GM21737 (cell line): ENCODE results near the gene PAX6.

ENCODE experiments used
- ATAC-seq: cut with Tn5 transposase; IDR thresholded peaks from one replicate; pipeline ENCODE4 v1.9.1; 2021; ENCODE audit warnings: mild to moderate bottlenecking, moderate library complexity; ENCODE audit not compliant: unreplicated experiment

PAX6 gene

DNA sequence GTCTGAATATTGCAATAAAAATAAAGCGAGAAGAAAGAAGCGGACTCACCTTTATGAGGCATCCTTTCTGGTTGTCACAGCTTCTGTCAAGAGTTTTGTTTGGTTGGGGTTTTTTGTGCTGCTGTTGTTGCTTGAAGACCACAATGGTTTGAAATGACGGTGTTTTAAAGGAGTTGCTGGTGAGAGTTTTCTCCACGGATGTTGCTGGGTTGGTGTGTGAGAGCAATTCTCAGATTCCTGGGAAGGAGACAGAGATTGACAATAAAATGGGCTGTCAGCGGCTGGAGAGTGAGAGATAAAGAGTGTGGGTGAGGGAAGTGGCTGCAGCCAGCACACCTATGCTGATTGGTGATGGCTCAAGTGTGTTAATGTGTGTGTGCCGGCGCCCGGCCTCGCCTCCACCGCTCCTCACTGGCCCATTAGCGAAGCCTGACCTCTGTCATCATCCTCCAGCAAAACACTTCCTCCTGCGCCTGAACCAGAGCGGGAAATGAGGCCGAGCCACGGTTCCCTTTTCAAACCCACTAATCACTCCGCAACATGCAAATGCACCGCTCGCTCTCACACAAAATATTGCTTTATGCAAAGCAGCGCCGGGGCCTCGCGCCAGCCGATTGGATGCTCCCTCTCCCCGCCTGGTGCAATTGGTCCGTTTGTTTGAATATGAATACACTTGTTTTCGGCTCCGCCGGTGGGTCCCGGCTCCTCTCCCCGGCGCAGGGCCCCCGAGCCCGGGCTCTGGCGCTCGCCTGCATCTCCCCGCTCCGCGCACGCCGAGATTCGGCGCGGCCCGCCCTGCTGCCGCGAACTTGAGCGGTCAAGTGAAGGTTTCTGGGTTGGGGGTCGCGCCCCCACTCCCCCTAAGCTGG lies at the start of gene PAX6:
TSS of gene PAX6 (minus strand) at position 544 of the 869 bp plus-strand sequence. CDS start 4,911 bp downstream, outside the sequence.
- peak; percentile 62 for ATAC-seq

DNA sequence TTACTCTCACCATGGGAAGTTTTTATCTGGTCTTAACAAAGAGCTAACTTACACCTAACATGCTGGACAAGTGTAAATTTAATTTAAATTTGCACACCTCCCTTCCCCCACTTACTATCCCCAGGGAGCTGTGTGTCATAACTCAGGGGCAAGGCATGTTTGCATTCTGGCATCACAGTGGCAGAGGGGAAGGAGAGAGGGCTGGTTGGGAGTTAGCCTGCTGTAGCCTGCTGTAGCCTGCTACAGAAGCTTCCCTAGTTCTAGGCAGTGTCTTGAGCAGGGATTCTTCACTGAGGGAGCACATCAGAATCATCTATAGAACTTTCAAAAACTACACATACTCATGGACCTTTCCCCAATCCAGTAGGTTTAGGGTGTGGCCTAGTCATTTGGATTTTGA lies 49.3 kb upstream of the PAX6 start:
- no peak for ATAC-seq

DNA sequence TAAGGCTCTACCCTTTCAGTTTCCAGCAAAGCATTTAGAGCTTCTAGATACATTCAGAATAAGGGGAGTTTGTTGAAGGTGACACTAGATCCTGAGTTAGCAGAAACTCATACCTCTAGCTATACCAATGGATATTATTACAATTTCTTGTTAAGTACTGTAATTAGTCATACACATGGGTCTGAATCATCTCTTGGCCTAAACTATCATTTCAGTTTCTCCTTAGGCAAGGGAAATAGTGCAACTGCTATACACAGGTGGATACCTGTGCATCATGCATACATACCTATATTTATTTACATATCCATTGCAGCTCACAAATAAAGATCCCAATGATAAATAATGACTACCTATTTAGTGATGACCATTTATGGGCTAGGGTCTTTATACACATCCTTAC lies 45.1 kb upstream of the PAX6 start:
- ATAC-seq = no peak

DNA sequence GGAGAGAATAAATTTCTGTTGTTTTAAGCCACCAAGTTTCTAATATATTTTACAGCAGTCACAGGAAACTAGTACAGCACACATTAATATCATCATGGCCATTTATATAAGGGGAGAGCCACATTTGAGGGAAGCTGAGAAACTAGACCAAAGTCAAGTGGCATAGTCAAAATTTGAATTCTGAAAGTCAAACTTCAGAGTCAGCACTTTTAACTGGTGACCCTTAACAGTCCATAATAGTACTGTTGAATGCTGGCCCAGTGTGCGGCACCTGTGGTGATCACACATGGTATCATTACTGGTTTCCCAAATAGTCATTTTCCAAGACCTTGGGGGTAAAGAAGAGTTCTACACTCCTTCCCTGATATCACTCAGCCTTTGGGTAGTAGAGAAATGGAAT lies 44.3 kb upstream of the PAX6 start:
- no peak for ATAC-seq

DNA sequence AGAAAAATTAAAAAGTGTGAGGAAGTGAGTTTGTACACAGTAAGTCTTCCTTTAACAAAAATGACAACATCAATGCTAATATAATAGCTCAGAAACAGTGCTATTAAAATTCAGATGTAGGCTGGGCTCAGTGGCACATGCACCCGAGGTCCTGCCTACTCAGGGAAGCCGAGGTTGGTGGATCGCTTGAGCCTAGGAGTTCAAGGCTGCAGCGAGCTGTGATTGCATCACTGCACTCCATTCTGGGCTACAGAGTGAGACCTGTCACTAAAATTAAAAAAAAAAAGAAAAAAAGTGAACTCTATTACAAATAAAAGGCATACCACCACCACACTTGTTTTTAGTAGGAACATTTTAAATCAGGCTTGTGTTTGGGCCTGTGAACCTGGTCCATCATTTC lies 39.2 kb upstream of the PAX6 start:
- ATAC-seq = no peak

DNA sequence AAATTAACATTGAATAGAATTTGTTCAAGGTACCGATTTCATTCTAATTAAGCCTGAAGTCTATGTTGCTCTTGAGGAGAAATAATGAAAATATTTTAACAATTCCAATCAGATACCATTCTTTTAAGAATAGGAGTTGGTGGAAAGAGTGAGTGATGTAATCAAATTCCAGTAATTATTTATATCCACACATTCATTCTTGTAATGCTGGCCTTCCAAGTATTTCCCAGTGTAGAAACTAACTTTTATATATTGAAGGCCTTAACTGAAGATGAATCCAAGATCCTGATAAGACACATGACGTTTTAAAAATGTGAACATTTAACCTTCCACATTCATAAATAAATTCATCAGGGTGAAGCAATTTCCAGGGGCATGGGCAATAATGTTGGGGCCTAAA lies 36.6 kb upstream of the PAX6 start:
- ATAC-seq = no peak

DNA sequence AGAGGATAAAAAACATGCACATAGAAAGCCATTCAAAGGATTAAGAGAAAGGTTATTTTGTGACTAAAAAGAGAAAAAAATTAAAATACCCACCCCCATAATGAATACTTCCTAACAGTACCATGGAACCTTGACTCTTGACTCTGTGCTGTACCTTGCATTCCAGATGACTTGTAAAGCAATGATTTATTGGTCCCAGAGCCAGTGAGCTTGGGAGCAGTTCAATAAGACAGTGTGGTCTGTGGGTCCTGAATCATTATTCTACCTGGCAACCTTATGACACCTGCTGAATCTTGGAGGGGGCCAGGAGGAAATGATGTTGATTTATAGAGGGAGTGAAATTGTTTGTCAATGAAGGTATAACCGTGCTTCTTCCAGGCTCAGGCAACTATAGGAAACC lies 34.2 kb upstream of the PAX6 start:
- ATAC-seq = no peak

DNA sequence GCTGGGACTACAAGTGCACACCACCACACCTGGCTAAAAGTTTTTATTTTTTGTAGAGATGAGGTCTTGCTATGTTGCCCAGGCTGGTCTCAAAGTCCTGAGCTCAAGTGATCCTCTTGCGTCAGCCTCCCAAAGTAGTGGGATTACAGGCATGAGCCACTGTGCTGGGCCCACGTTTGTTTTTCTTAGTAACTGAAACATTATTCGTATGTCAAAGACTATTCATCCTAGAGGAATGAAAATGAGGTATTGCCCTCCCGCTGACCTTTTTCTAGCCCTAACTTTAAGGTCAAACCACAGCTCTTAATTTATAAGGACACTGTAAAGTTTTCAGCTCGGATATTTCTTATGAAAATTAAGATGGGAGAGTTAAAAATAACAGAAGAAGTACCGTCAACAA lies 33.2 kb upstream of the PAX6 start:
- no peak for ATAC-seq

DNA sequence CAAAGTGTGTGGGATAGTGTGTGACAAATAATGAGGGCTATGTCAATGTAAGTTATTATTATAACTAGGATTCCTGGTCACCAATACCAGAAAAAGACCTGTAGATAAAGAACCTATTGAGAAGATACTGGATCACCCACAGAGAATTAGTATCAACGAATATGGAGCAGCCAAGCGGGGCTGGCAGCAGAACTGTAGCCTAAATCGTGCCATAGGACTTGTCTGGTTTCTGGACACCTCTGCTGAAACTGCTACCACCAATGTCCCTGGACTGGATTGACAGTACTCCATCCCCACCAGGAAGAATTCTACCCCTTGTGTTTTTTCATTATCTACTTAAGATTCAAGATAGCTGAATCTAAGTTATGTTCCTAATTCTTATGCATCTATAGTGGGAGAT lies 30.3 kb upstream of the PAX6 start:
- ATAC-seq = no peak

DNA sequence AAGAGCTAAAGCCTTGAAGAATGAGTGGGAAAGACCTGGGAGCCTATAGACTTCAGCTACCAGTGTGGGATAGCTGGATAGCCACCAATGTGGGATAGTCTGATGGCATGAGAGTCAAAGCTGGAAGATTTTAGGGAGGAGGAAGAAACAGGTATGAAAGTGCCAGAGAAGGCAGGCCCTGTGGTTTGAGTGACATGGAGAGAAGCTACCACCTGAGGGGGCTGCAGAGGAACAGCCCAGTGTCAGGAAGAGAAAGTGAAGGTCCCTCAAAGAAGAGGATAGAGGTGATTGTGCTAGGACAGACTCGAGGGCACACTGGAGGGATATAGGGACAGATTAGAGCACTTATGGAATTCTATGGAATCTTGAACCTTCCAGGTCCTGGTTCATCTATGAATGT lies 23.1 kb upstream of the PAX6 start:
- no peak for ATAC-seq

DNA sequence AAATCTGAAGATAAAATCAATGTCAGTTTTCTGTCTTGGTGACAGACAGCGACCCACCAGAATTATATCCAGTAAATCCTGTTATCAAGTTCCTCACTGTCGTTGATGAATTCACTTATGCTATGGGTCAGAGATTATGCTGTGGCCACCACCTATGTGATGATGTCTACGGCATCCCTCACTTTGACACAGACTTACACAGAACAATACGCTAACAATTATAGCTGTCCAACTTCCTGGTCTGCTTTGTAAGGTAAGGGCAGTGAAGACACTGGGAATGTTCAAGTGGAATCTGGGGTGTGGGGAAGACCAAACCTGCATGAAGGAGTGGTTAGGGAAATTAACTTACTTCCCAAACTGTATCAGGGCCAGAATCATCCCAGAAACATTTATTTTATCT lies 19.3 kb upstream of the PAX6 start:
- no peak for ATAC-seq

DNA sequence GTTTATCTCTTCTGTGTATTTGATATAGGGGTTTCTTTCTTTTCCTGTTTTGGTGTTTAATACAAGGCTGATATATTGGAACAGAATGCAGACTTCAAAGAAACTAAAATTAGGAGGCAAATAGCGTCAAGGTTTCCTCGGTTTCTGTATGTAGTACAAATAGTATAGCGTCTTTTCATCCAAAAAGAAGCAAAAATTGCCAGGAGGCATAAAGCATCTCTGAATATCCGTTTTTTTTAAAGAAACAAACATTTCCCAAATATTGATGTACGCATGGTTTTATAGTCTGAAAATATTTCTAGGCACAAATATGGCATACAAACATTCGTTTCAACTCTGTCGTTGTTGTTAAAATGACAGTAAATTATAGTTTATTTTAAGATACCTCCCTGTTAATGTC lies 17.1 kb upstream of the PAX6 start:
- no peak for ATAC-seq

DNA sequence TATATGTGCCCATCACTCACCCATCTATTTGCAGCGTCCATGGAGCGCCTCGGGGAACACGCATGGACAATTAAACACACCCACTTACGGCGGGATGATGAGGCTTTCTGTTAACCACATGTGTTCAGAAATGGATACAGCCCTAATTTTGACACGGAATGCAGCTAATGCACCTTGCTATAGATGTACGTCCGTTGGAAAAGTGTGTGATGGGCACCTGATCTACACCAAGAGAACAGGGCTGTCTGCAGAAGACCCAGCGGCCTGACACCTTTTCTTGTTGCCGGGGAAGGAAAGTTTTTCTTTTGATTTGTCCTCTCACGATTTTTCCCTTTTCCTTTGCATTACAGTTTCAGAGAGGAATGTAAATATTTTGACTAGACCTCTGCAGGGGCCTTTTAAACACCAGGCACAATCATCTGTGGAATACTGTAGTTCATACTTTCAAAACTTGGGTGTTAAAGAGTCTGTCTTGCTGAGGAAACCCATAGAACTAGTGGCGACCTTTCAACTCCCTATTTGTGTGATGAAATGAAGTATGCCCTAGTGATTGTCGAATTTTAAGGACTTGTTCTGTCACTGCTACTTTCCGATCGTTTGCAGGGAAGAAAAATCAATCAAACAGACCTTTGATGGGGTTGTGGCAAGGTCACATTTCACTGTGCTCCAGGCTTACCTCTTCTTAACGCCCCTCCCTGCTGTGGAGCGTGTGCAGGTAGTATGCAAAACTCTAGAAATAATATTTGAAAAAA lies 16.5 kb upstream of the PAX6 start:
- ATAC-seq = no peak

DNA sequence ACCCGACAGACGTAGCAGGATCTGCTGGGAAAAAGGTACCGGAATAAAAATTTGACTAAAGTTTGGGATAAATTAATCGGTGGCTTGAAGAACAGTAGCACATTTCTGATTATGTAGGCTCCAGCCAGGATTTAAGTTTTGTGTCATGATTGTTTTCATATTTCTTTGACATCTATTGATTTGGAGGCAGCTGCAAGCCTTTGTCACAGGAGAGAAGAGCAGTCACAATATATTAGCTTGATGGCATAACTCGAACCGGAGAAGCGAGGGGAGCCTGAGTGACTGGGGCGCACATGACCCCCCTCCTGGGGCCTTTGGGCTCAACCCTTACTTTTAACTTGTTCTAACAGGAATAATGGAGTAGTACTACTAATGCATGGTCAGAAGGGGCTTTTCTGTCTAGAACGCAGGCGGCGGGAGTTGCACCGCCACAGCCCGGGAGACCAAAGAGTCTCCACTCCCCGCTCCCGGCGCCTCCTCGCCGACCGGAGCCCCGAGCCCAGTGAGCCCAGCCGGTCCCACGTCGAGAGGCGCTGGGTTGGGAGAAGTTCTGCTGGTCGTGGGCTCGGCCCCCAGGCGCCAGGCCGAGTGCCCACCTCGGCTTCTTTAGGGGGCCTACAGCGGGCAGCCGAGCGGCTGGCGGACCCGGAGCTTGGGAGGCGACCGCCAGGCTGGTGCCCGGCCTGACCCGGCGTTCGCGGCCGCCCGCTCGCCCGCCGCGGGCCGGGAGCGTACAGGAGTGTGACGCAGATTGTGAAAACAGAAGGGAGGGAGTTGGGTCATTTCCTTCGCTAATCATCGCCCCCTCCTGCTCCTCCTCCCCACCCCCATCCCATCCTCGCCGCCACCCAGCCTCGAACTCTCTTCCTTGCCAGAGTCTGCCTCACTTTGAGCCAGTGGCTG lies 15.7 kb upstream of the PAX6 start:
- no peak for ATAC-seq

DNA sequence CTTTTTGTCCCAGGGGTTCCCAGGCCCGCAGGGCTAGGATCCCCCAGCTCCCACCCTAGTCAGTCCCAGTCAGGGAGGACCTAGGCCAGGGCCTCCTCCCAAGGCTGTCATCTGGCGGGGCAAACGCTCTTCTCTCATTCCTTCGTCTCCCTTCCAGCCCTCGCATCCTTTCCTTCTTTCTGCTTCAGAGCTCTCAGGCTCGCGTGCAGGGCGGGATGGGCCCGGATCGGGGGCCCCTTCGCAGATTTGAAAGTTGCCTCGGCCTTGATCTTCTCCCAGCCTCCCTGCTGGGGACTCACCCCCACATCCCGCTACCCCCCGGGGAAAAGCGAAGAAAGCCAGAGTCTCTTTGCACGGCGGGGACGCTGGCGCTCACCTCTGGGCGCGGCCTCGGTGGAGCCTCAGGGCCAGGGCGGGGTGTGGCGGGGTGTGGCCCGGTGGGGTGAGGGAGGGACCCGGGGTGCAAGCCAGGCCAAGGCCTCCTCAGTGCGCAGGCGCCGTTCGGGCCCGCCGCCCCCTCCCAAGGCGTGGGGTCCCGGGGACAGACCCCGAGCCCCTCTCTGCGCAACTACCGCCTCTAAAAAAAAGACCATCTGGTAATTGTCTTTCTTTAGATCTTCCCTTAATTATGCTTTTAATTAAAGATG lies 14.8 kb upstream of the PAX6 start:
- no peak for ATAC-seq

DNA sequence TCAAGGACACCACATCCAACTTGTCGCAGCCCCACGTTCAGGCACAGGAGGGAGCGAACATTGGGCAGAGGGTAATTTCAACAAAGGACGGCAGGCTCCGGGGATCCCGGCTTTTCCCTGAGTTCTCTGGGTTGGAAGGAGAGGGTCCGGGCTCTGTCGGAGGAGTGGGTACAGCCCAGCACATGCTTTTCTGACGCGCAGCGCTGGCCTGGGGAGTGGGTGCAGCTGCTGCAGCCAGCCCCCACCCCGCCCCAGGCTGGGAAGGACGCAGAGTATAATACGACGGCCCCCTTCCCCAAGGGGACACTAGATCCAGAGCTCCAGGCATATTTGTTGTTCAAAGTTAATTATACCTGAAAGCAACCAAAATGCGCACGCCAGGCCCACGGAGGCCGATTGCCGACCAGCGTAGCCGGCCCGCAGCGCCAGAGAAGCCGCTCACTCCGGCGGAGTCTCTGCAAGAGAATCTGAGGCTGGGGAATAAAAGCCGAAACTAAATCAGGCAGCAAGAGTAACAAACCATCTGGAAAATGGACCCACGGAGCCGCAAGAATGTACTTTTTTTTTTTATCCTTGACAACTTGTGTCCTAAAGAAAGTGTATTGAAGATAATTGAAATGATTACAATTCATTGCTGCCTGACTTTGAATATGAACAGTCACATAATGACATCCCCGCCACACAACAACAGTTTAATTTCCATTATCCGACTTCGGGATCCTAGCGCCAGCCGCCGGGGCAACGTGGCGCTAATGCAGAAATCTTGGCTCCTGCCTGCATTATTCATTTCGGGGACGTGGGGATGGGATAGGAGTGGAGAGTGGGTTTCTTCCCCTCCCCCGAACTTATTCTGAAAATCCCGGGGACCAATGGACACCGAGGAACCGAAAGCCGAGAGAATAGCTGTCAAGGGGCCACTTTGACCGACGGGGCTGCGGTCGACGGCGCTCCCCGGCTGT lies 14.0 kb upstream of the PAX6 start:
- no peak for ATAC-seq

DNA sequence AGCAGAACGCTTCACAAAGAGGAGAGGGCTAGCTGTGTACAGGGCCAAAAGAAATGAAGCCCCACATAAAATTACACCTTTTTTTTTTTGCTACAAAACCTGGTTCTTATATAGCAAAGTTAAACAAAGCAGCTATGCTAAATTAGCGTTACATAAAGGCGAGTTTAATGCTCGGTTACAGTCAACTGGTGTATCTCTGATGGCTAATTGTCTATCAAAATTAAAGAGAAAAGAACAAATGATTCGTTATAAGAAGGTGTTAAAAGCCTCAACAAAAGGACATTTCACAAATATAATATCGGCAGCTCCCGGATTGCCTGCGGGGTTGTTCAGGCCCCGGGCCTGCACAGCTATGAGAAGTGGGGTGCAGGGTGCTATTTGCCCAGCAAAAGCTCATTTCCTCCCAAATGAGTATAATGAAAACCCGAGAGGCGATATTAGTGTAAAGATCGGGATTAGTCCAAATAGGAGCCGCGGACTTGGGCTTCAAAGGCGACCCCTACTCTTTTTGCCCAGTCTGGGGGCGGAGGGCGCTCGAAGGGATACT lies 13.3 kb upstream of the PAX6 start:
- no peak for ATAC-seq

DNA sequence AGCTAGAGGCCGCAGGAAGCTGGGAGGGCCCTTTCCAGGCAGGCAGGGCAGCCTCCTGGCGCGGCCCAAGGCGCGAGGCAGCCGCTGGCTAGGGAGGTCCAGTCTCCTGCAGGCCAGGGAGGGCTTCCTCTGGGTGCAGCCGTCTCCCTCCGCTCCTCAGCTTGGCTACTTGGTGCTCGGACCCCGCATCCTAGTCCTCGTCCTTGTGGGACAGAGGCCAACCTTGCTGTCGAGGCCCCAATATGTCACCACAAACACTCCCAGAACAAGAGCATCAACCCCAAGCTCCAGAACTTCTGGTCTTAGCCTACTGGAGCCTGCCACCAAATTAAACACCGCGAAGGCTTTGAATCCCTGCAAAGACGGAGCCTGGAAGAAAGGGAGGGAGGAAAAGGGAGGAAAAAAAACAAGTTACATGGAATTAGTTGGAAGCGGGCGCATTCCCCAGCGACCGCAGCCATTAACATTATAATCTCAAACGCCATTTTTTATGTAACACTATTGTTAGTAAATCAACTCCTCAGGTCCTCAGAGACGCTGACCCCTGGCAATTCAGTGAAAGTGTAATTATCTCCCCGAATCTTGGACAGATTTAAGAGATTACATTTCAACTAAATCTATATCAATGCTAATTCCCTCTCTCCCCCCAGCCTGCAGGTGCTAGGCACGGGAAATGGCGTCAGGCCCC lies 12.7 kb upstream of the PAX6 start:
- no peak for ATAC-seq
